ENCODE results near the gene BPIFB3.

- TF ChIP-seq ZNF354B (CRISPR knock-in tag; IDR thresholded peaks at IDR 0.05), result no peak
- TF ChIP-seq CENPT (CRISPR knock-in tag; IDR thresholded peaks at IDR 0.05; ENCODE audit: low read depth), result no peak
- no peak for TF ChIP-seq CTCF (CRISPR knock-in tag; IDR thresholded peaks at IDR 0.05)
- no peak for TF ChIP-seq NR2C2 (CRISPR knock-in tag; IDR thresholded peaks at IDR 0.05; ENCODE audit: borderline replicate concordance)
- no peak for TF ChIP-seq IRF1 (CRISPR knock-in tag; IDR thresholded peaks at IDR 0.05; ENCODE audit: low read depth)
- TF ChIP-seq EP300 (IDR thresholded peaks at IDR 0.05; ENCODE audit: low read depth in 2 of 2, low read length in 2 of 2), result no peak
- no peak for TF ChIP-seq EP300 (CRISPR knock-in tag; IDR thresholded peaks at IDR 0.05; ENCODE audit: borderline replicate concordance)
- no peak for TF ChIP-seq ZNF263 (CRISPR knock-in tag; IDR thresholded peaks at IDR 0.05)
- TF ChIP-seq ZBTB2 (CRISPR knock-in tag; IDR thresholded peaks at IDR 0.05; ENCODE audit: low read depth), result no peak
- no peak for TF ChIP-seq DZIP1 (CRISPR knock-in tag; IDR thresholded peaks at IDR 0.05)
- TF ChIP-seq MIER3 (CRISPR knock-in tag; IDR thresholded peaks at IDR 0.05; ENCODE audit: borderline replicate concordance), result no peak
Observed at GRCh38 chr20:33119725-33120720, 66.3 kb downstream of the BPIFB3 start.
